ENCODE measurements around the gene CCDC91. TPM values are rescaled to one million over a fixed set of nuclear protein-coding genes. Genes with fewer than 3 reads are reported as not detected.

Gene CCDC91
- total and polyA plus RNA-seq, 2 donors from 2014 or later, result 17.5 to 35.7 TPM

DNA sequence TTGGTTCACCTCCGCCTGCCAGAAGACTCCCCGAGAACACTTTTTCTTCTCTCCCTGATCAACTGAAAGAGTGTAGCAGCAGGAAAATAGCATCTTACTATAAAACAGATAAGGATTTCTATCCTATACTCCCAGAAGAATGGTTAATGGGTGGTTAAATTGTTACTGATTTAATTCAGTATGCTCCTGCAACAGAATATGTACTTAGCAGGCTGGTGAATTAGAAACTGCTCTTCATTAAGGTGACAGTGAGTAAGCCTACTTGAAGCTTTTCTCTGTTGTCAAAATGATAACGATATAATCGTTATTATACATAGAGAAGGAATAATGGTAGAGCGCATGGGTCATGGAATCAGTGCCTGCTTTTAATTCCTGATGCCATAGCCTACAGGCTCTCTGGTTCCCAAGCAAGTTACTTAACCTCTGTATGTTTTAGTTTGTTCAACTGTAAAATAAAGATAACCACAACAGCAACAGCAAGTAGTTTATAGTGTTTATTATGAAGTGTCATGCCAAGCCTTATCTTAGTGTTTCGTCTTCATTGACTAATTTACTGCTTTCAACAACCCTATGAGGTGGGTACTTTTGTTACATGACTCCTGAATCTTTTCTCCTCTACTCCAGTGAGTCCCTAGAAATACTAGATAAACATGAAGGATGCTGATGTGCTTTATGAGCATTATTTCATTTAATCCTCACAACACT is 392.6 kb downstream of the CCDC91 start:
- H3K4me3 ChIP-seq (ENCODE audit: low read length in 3 of 3), result no peak overlapping the region

DNA sequence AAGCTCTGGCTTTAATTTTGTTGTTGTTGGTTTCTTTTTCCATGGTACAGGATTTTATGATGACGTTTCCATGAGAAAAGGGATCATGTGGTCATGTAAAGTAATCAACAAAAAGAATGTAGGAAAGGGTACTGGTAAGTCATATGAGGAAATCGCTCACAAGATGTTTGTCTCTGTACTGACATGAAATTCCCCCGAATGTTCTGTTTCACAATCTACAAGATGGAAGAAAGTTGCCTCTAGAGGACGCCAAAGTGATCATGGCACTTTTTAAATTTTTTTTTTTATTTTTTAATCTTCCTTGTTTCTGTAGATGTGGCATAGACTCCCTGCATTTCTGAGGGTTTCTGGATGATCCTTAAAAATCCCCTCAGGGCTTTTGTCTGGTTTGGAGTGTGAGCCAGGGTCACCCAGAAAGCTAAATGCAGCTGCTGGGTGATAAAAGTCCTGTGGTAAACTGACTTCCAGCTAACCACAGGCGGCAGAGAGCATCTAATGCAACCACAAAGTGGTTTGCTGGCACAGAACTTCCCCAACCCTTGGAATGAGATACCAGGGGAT is 393.5 kb downstream of the CCDC91 start:
- Histone ChIP-seq H3K36me3 (ENCODE audit: control insufficient read depth in 2 of 3, insufficient read depth in 3 of 3, low read length in 3 of 3) (no peaks in the 10 kb centered on the region), H3K9me3 (ENCODE audit: control insufficient read depth in 2 of 3, insufficient read depth in 1 of 3, low read length in 3 of 3) (no peaks in the 10 kb centered on the region), H3K4me3 (ENCODE audit: low read length in 3 of 3) (no peak overlapping the region), H3K27ac (ENCODE audit: low read depth in 2 of 2, low read length in 2 of 2) (no peak overlapping the region), H3K27me3 (ENCODE audit: control insufficient read depth, insufficient read depth, low read length) (no peaks in the 10 kb centered on the region), H3K9ac (ENCODE audit: low read length in 3 of 3) (no peak overlapping the region), H3K4me1 (ENCODE audit: control insufficient read depth in 2 of 3, insufficient read depth in 2 of 3, low read depth in 1 of 3, low read length in 3 of 3) (no peaks in the 10 kb centered on the region)
- TF ChIP-seq, protein P1, sequence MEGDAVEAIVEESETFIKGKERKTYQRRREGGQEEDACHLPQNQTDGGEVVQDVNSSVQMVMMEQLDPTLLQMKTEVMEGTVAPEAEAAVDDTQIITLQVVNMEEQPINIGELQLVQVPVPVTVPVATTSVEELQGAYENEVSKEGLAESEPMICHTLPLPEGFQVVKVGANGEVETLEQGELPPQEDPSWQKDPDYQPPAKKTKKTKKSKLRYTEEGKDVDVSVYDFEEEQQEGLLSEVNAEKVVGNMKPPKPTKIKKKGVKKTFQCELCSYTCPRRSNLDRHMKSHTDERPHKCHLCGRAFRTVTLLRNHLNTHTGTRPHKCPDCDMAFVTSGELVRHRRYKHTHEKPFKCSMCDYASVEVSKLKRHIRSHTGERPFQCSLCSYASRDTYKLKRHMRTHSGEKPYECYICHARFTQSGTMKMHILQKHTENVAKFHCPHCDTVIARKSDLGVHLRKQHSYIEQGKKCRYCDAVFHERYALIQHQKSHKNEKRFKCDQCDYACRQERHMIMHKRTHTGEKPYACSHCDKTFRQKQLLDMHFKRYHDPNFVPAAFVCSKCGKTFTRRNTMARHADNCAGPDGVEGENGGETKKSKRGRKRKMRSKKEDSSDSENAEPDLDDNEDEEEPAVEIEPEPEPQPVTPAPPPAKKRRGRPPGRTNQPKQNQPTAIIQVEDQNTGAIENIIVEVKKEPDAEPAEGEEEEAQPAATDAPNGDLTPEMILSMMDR (IDR thresholded peaks at IDR 0.05; ENCODE audit: borderline replicate concordance, extremely low read depth, insufficient read depth), result no peak
- intact Hi-C loops (cut with DNase I), result no loop called here
- no peak for DNase-seq
- FAIRE-seq, result no peak

More for the DNA sequence above, 392.6 kb downstream of the CCDC91 start:
- FAIRE-seq (no peak), DNase-seq (no peak)
- TF ChIP-seq, protein P1 (IDR thresholded peaks at IDR 0.05; ENCODE audit: borderline replicate concordance, extremely low read depth, insufficient read depth), result no peak
- Histone ChIP-seq H3K9me3 (ENCODE audit: control insufficient read depth in 2 of 3, insufficient read depth in 1 of 3, low read length in 3 of 3) (no peaks in the 10 kb centered on the region), H3K9ac (ENCODE audit: low read length in 3 of 3) (no peak overlapping the region), H3K36me3 (ENCODE audit: control insufficient read depth in 2 of 3, insufficient read depth in 3 of 3, low read length in 3 of 3) (no peaks in the 10 kb centered on the region), H3K27ac (ENCODE audit: low read depth in 2 of 2, low read length in 2 of 2) (no peak overlapping the region), H3K27me3 (ENCODE audit: control insufficient read depth, insufficient read depth, low read length) (no peaks in the 10 kb centered on the region), H3K4me1 (ENCODE audit: control insufficient read depth in 2 of 3, insufficient read depth in 2 of 3, low read depth in 1 of 3, low read length in 3 of 3) (no peaks in the 10 kb centered on the region)
- intact Hi-C loops (cut with DNase I), result no loop called here

DNA sequence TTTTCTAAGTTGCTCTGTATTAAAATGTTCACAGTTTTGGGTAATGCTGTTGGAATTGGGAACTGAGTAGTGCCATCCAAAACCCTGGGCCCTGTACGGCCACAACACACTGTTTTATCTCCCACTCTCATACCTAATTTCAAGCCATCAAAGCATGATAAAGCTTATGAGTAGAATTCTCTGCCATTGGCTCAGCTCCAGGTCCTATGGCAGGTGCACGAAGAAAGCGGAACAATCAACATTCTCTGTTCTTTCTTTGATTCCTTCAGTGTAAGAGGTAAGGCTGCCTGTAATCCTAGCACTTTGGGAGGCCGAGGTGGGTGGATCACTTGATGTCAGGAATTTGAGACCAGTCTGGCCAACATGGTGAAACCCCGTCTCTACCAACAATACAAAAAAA is 394.9 kb downstream of the CCDC91 start:
- intact Hi-C loops (cut with DNase I), result no loop called here
- Histone ChIP-seq H3K9ac (ENCODE audit: low read length in 3 of 3) (no peak overlapping the region), H3K36me3 (ENCODE audit: control insufficient read depth in 2 of 3, insufficient read depth in 3 of 3, low read length in 3 of 3) (no peaks in the 10 kb centered on the region), H3K4me1 (ENCODE audit: control insufficient read depth in 2 of 3, insufficient read depth in 2 of 3, low read depth in 1 of 3, low read length in 3 of 3) (no peaks in the 10 kb centered on the region), H3K4me3 (ENCODE audit: low read length in 3 of 3) (no peak overlapping the region), H3K9me3 (ENCODE audit: control insufficient read depth in 2 of 3, insufficient read depth in 1 of 3, low read length in 3 of 3) (no peaks in the 10 kb centered on the region), H3K27ac (ENCODE audit: low read depth in 2 of 2, low read length in 2 of 2) (no peak overlapping the region), H3K27me3 (ENCODE audit: control insufficient read depth, insufficient read depth, low read length) (no peaks in the 10 kb centered on the region)
- TF ChIP-seq, protein P1 (IDR thresholded peaks at IDR 0.05; ENCODE audit: borderline replicate concordance, extremely low read depth, insufficient read depth), result no peak
- no peak for FAIRE-seq
- DNase-seq, result no peak

Measured in kidney (tissue), 14 donors.